ENCODE data around the gene MIS18A.

The MIS18A gene

DNA sequence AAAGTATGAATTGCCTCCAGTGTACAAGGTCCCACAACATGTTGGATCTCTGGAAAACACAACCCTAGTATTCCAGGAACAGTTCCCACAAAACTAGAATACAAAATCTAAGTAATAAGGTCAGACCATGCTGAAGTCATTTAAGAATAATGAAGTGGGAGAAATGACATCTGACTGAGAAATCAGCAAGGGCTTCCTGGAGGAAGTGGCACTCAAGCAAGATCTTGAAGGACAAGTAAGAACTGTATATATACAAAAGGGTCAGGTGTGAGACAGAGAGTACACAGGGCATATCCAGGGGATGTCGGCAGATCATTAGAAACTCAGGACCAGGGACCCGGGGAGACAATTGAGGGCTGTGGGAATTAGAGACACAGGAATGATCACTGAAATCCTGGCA lies 18.7 kb downstream of the MIS18A start:
- TF ChIP-seq, protein P1, sequence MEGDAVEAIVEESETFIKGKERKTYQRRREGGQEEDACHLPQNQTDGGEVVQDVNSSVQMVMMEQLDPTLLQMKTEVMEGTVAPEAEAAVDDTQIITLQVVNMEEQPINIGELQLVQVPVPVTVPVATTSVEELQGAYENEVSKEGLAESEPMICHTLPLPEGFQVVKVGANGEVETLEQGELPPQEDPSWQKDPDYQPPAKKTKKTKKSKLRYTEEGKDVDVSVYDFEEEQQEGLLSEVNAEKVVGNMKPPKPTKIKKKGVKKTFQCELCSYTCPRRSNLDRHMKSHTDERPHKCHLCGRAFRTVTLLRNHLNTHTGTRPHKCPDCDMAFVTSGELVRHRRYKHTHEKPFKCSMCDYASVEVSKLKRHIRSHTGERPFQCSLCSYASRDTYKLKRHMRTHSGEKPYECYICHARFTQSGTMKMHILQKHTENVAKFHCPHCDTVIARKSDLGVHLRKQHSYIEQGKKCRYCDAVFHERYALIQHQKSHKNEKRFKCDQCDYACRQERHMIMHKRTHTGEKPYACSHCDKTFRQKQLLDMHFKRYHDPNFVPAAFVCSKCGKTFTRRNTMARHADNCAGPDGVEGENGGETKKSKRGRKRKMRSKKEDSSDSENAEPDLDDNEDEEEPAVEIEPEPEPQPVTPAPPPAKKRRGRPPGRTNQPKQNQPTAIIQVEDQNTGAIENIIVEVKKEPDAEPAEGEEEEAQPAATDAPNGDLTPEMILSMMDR (IDR thresholded peaks at IDR 0.05) = no peak

DNA sequence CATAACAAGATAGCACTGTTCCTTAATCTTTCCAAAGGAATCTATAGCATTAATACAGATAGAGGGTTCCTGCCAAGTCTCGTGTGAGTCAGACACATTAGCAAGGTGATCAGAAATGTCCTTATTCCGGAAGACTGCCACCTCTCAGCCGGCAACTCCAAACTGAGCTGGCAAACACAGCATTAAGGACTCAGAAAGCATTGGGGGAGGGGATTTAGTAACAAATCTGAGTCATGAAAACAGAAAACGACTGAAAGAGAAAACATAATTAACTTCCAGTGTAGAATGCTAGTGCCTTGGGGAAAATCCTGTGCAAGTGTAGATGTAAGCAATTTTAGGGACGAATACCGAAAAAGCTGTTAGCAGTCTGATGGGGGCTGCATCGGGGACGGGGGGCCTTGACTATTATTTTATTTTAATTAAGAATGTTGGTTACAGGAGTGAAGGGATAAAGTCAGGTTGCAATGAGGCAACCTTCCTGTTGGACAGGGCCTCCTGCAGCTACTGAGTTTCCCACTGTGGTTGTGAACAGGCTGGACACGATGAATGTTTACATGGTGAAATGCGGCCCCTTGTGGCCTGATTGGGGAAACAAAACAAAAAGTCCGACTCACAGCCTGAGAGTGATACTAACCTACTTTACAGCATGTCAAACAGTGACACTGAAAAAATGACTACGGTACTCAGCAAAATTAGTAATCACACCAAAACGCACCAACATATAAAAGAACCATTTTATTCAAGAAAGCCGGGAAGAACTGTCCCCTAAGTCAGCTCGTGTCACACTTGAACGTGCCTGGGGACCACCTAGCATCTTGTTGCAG lies 20.7 kb downstream of the MIS18A start:
- TF ChIP-seq, protein P1 (IDR thresholded peaks at IDR 0.05) = peak; percentile 67

DNA sequence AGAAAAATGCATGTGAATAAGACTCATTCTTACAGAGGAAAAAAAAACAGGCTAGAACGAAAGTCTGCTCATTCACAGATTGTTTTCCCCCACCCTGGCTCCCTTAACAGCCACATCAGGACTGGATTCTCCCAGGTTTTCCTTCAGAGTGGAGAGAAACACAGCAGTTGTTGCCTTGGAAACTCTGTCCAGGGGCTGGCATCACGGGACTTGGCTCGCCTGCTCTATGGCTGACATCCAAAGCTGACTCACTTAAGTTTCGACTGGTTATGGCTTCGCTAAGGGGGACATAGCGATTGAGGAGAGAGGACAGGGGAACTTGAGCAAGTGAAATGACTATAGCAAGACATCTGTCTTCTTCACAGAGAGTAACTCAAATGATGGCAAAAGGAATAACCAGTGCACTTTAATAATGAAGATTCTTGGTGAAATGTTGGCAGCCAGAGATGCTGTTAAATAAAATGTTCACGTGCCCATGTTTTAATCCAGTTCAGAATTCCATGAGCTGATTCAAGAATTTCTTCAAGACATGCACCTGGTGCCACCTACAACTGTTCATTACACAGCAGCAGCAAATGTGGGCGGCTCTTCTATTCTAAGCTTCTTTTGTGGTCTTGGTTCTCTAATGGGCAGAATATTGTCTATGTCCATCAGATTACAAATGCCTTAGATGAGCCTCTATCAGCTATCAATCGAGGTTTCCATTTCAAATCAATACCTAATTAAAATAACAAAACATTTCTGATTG lies 21.8 kb downstream of the MIS18A start:
- TF ChIP-seq, protein P1 (IDR thresholded peaks at IDR 0.05) = no peak

DNA sequence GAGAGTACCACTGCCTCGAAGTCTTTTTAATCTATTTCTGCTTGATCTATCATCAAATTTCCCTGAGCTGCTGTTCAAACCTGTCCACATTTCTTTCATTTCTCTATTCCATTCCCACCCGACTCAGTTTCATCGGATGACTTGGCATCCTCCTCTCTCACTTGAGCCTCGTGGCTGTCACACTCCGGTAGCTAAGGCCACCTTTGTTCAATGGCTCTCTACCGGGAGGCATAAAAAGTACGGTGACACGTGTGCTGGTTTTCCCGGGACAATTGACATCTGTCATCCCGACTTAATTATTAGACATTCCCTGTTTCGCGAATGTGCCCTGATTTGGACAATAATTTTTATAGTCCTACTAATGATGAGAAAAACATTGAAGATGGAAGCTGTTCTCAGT lies 22.6 kb downstream of the MIS18A start:
- TF ChIP-seq, protein P1 (IDR thresholded peaks at IDR 0.05) = no peak

- TF ChIP-seq, protein P1 (IDR thresholded peaks at IDR 0.05) = no peak
These were observed 25.6 kb downstream of the MIS18A start for GRCh38 chr21:32253215-32253641.

DNA sequence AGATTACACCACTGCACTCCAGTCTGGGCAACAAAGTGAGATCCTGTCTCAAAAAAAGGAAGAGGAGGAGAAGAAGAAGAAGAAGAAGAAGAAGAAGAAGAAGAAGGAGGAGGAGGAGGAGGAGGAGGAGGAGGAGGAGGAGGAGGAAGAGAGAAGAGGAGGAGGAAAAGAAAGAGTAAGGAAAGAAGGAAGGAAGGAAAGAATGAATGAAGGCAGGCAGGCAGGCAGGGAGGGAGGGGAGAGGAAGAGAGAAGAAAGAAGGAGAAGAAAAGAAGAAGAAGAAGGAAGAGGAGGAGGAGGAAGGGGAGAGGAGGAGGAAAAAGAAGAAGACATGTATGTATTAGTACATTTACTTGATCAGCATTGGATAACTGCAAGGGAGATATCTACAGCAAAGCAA lies 26.7 kb downstream of the MIS18A start:
- TF ChIP-seq, protein P1 (IDR thresholded peaks at IDR 0.05) = no peak

DNA sequence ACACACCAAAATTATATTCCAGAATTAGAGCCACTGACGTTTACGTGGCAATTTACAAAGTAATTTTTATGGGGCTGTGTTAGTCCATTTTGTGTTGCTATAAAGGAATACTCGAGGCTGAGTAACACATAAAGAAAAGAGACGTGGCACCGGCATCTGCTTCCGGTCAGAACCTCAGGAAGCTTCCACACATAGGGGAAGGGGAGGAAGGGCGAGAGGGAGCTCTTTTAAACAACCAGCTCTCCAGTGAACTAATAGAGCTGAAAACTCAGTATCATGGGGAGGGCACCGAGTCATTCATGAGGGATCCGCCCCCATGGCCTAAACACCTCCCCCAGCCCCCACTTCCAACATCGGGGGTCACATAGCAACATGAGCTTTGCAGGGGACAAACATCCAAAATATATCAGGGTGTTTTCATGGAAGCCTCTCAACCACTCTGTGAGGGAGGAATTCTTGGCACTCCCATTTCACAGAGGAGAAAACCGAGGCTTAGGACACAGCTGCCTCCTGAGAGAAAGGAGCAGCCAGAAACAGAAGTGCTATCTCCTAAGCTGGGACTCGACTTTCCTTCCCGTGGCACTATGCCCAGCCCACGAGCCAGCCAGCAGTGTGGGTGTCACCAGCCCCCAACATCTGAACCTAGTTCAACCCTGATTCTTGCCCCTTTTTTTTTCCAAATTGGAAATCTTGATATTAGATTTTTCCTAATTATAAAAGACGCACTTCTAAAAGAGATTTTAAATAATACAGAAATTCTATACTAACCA lies 29.2 kb downstream of the MIS18A start:
- TF ChIP-seq, protein P1 (IDR thresholded peaks at IDR 0.05) = no peak
